GM18520 (cell line): ENCODE data around the gene CD6.
A peak's percentile ranks its signal among the peaks of the same experiment; 100 is the strongest.
"Not testable (repeated sequence)": the region's sequence is repeated elsewhere in the genome, so short reads cannot be mapped to it uniquely, and the experiment has no call there.

Experiments used
- ATAC-seq: cut with Tn5 transposase; IDR thresholded peaks from one replicate; pipeline ENCODE4 v1.9.1; 2021; ENCODE audit not compliant: unreplicated experiment

The CD6 gene

GRCh38 chr11:61052182-61052972, 80.9 kb downstream of the CD6 start:
- no peak for ATAC-seq

GRCh38 chr11:61053191-61053590, 81.7 kb downstream of the CD6 start:
- no peak for ATAC-seq

- no peak for ATAC-seq
Measured at GRCh38 chr11:61054513-61054912, 83.0 kb downstream of the CD6 start.

- no peak for ATAC-seq
Measured at GRCh38 chr11:61054927-61055562, 83.6 kb downstream of the CD6 start.

- ATAC-seq, result no peak
Measured at GRCh38 chr11:61055776-61056175, 84.3 kb downstream of the CD6 start.

- no peak for ATAC-seq
Measured at GRCh38 chr11:61056571-61056970, 85.1 kb downstream of the CD6 start.

GRCh38 chr11:61056981-61057380, 85.5 kb downstream of the CD6 start:
- ATAC-seq, result no peak

GRCh38 chr11:61057615-61058014, 86.1 kb downstream of the CD6 start:
- ATAC-seq, result no peak

- no peak for ATAC-seq
Measured at GRCh38 chr11:61058583-61059259, 87.2 kb downstream of the CD6 start.

- ATAC-seq, result no peak
Measured at GRCh38 chr11:61059260-61059752, 87.8 kb downstream of the CD6 start.

- ATAC-seq, result peak; percentile 67
Measured at GRCh38 chr11:61061081-61061826, 89.8 kb downstream of the CD6 start.

- no peak for ATAC-seq
Measured at GRCh38 chr11:61062181-61062930, 90.9 kb downstream of the CD6 start.

- ATAC-seq, result not testable (repeated sequence)
Measured at GRCh38 chr11:61065236-61065635, 93.8 kb downstream of the CD6 start.

- ATAC-seq, result no peak
Measured at GRCh38 chr11:61065955-61066638, 94.6 kb downstream of the CD6 start.

GRCh38 chr11:61066645-61067044, 95.2 kb downstream of the CD6 start:
- no peak for ATAC-seq

- no peak for ATAC-seq
Measured at GRCh38 chr11:61067782-61068446, 96.4 kb downstream of the CD6 start.

- no peak for ATAC-seq
Measured at GRCh38 chr11:61068581-61068980, 97.1 kb downstream of the CD6 start.

- no peak for ATAC-seq
Measured at GRCh38 chr11:61069427-61069826, 97.9 kb downstream of the CD6 start.
